HUES64 (cell line): ENCODE measurements around the gene ATXN1.
"Not testable (repeated sequence)": the region's sequence is repeated elsewhere in the genome, so short reads cannot be mapped to it uniquely, and the experiment has no call there.

Experiments used
- H3K27ac ChIP-seq: 2 replicates; pipeline ENCODE4 v1.7.0; 2013; ENCODE audit warnings: low read depth, low read length, inconsistent platforms
- H3K27me3 ChIP-seq: 2 replicates; pipeline ENCODE4 v1.6.1; 2013; ENCODE audit warnings: mild to moderate bottlenecking, low read length; ENCODE audit not compliant: insufficient read depth
- H3K36me3 ChIP-seq: 2 replicates; pipeline ENCODE4 v1.6.1; 2013; ENCODE audit warnings: mild to moderate bottlenecking, low read length; ENCODE audit not compliant: insufficient read depth
- H3K4me1 ChIP-seq: 2 replicates; pipeline ENCODE4 v1.6.1; 2013; ENCODE audit warnings: mild to moderate bottlenecking, low read length, moderate library complexity; ENCODE audit not compliant: insufficient read depth
- H3K4me3 ChIP-seq: 2 replicates; pipeline ENCODE4 v1.5.1; 2013; ENCODE audit warnings: mild to moderate bottlenecking, low read length, moderate library complexity
- H3K9ac ChIP-seq: 2 replicates; pipeline ENCODE4 v1.6.1; 2013; ENCODE audit warnings: mild to moderate bottlenecking, low read depth, low read length
- H3K9me3 ChIP-seq: 2 replicates; pipeline ENCODE4 v1.6.1; 2013; ENCODE audit warnings: low read depth, low read length; ENCODE audit not compliant: insufficient read depth
- WGBS: fragments of 150-250, 120-280 bp; methylation state at CpG from one replicate; pipeline ENCODE4 v1.1.7; 2013; ENCODE audit warnings: missing lambda C conversion rate; 5-methylcytosine and 5-hydroxymethylcytosine counted together

The ATXN1 gene

DNA sequence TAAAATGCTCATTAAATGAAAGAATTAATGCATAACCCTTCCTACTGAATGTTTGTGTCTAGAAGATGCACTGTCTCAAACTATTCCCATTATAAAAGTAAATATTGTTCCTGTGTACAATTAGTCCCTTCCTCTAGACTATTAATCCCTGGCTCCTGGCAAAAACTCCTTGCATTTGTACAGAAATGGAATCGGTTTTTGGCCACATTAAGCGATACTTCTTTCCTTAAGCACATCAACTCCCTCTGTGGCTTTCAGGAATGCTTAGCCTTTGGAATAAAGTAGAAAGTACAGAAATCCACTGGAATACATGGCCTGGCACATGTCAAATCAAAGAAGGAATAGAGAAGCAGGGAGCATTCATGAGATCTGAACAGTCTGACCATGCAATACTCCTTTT, 343.1 kb downstream of the ATXN1 start:
- Histone ChIP-seq H3K9ac (no peak overlapping the region), H3K4me1 (peaks cover 9% of the 10 kb centered on the region), H3K27ac (no peak overlapping the region), H3K4me3 (no peak overlapping the region), H3K36me3 (no peaks in the 10 kb centered on the region), H3K27me3 (no peaks in the 10 kb centered on the region), H3K9me3 (no peaks in the 10 kb centered on the region)
- WGBS, result 93% methylated on average over 2 of the region's 2 CpGs

DNA sequence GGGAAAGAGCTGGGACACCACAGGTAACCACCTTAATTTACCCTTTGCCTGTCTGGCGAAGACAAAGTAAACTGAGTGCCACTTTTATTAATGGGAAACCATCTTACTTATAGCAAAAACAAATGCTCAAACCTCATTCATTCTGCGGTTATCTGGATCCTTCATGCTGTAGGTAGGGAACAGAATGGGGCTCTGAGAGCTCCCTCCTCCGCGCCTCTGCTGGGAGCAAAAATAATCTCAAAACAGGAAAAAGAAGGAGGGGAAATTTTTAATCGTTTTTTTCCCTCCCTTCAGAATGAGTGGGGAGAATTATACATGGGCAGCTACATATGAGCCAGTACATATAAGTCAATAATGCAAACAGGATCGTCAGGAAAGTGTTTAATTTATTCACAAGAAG, 345.6 kb downstream of the ATXN1 start:
- H3K36me3 ChIP-seq, result no peaks in the 10 kb centered on the region
- 90% methylated on average over 5 of the region's 6 CpGs for WGBS
- no peaks in the 10 kb centered on the region for H3K27me3 ChIP-seq
- H3K27ac ChIP-seq, result no peak overlapping the region
- no peak overlapping the region for H3K9ac ChIP-seq
- H3K4me3 ChIP-seq, result no peak overlapping the region
- H3K9me3 ChIP-seq, result no peaks in the 10 kb centered on the region
- peaks cover 6% of the 10 kb centered on the region for H3K4me1 ChIP-seq

DNA sequence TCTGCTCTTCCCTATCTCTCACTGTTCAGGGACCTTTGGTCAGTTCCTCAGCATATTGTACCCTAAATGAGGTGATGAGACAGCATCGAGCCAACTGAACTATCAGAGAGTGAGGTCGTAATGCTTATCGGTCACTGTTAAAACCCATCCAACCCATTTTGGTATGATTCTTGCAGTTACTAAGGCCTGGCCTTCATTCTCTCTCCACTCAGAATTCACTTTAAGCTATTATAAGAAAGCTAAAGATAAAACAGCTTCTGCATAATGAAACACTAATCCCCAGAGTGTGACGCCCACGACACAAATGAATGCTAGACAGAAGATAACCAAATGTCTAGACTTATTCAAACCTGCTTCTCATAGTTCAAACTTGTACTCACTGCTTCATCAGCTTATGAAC, 347.1 kb downstream of the ATXN1 start:
- H3K4me3 ChIP-seq, result no peak overlapping the region
- no peaks in the 10 kb centered on the region for H3K27me3 ChIP-seq
- no peak overlapping the region for H3K27ac ChIP-seq
- H3K9ac ChIP-seq, result no peak overlapping the region
- 93% methylated on average over 5 of the region's 5 CpGs for WGBS
- H3K9me3 ChIP-seq, result no peaks in the 10 kb centered on the region
- H3K36me3 ChIP-seq, result no peaks in the 10 kb centered on the region
- H3K4me1 ChIP-seq, result no peaks in the 10 kb centered on the region

DNA sequence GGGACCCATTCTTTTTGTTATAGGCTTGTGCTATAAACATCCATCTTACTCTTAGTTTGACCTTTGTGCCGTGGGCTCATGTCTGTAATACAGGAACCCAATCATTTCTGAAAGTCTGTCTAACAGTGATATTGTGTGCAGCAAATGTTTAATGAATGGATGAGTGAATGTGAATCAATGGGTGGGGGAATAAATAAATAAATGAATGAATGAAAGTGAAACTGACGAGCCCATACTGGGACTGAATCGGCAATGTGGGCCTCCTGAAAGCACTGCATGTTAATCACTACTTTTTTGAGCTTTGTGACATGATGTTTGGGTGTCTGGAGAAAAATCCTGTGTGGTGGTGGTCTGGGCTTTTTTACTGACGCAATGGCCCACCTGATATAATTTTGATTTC, 347.9 kb downstream of the ATXN1 start:
- no peak overlapping the region for H3K27ac ChIP-seq
- H3K27me3 ChIP-seq, result no peaks in the 10 kb centered on the region
- H3K4me1 ChIP-seq, result no peaks in the 10 kb centered on the region
- 90% methylated on average over 4 of the region's 4 CpGs for WGBS
- no peaks in the 10 kb centered on the region for H3K36me3 ChIP-seq
- no peaks in the 10 kb centered on the region for H3K9me3 ChIP-seq
- no peak overlapping the region for H3K9ac ChIP-seq
- no peak overlapping the region for H3K4me3 ChIP-seq

DNA sequence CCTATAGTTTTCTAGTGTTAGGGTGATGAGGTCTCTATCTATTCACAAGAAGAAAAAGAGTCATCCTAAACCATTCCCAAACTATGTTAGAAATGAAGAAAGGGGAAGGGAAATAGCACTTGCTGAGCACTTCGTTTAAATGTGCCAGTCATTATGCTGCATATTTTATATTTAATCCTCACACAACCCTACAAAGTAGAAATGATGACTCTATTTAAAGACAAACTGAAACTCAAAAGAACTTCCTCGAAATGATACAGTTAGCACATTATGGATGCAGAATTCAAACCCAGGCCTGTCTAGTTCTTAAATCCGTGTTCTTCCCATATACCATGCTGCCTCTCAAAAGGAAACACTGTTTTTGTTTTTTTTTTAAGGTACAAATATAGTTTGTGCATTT, 348.3 kb downstream of the ATXN1 start:
- WGBS, result 99% methylated on average over 3 of the region's 3 CpGs
- Histone ChIP-seq H3K9me3 (no peaks in the 10 kb centered on the region), H3K4me3 (no peak overlapping the region), H3K27ac (no peak overlapping the region), H3K4me1 (no peaks in the 10 kb centered on the region), H3K36me3 (no peaks in the 10 kb centered on the region), H3K27me3 (no peaks in the 10 kb centered on the region), H3K9ac (no peak overlapping the region)

DNA sequence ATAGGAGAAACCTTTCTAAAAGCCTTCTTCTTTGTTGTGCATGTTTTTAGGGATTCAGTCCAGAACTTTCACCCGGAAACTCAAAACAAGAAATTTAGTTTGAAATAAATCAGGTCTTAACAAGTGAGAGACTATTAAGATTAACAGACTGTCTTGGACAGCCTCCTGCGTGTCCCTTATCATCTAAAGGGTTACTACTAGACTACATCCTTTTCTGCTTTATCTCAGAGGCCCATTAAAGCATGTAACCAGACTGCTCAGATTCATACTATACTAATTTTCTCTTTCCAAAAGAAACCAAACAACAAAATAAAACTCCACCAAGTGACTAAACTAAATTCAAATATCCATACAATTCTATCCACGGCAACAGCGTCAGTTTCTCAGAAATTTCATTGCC, 349.1 kb downstream of the ATXN1 start:
- 97% methylated on average over 4 of the region's 4 CpGs for WGBS
- Histone ChIP-seq H3K4me1 (no peaks in the 10 kb centered on the region), H3K9ac (no peak overlapping the region), H3K36me3 (no peaks in the 10 kb centered on the region), H3K27ac (no peak overlapping the region), H3K9me3 (no peaks in the 10 kb centered on the region), H3K27me3 (no peaks in the 10 kb centered on the region), H3K4me3 (no peak overlapping the region)

DNA sequence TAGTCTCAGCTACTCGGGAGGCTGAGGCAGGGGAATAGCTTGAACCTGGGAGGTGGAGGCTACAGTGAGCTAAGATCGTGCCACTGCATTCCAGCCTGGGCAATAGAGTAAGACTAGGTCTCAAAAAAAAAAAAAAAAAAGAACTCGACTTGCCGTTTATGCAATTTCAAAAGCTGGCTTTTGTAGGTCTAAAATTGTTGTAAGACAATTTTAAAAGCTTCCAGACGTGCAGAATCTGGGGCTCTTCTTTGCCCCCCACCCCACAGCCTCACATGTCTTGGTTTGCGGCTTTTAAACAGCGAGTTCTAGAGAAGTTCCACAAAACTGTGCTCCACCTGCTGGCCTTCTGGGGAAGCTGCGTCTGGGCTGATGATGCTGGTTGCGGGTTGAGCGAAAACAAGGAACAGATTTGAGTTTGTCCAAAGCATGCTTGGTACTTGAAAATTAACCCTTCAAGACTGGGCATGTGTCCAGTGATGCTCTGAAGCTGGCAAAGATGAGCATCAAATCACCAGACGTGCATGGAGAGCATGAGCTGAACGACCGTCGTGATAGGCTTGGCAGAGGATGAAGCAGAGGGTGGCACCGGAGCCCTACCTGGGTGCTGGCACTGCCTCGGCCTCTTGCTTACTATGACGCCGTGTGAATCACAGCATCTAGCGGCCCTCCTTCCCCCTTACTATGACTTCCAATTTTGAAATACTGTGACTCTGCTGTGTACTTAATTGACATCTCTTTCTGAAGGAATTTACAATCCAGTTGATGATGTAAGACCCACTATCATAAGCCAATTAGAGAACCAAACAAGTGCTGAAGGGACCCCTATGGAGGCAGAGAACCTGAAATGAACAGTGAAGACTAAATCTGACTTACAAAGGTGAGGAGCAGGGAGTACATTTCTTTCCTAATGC, 351.5 kb downstream of the ATXN1 start:
- Histone ChIP-seq H3K4me1 (no peaks in the 10 kb centered on the region), H3K36me3 (no peaks in the 10 kb centered on the region), H3K9me3 (no peaks in the 10 kb centered on the region), H3K9ac (no peak overlapping the region), H3K27me3 (no peaks in the 10 kb centered on the region), H3K4me3 (no peak overlapping the region), H3K27ac (no peak overlapping the region)
- 65% methylated on average over 19 of the region's 19 CpGs for WGBS

DNA sequence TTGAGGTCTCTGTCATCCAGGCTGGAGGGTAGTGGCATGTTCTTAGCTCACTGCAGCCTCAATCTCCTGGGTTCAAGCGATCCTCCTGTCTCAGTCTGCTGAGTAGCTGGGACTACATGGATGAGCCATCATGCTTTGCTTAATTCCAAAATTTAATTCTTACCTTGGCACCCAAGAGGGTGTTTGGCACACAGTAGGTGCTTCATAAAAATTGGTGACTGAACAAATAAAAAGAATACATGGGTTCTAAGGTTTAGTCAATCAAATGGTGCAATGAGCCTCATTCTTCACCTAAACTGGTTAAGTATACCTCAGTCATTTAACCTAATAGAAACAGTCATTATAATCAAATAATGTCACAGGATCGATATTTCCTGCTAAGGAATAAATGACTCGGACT, 352.5 kb downstream of the ATXN1 start:
- Histone ChIP-seq H3K4me3 (no peak overlapping the region), H3K9me3 (no peaks in the 10 kb centered on the region), H3K27me3 (no peaks in the 10 kb centered on the region), H3K36me3 (no peaks in the 10 kb centered on the region), H3K4me1 (no peaks in the 10 kb centered on the region), H3K9ac (no peak overlapping the region), H3K27ac (no peak overlapping the region)
- WGBS, result 92% methylated on average over 3 of the region's 3 CpGs

DNA sequence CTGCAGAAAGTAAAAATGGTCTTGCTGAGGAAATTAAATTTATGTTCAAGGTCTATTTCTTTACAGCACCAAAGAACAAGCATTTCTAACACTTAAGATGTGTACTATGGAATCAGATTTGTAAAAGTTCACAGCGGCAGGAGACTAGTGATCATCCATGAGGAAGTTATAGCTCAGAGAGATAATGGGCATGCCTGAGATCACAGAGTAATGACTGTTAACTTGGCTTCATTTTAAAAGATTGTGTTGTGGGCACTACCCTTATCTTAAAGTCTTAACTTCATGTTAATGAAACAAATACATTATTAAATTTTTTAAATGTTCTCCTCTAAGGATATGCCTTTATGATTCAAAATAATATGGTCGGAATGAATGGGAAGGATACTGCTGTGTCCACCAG, 354.3 kb downstream of the ATXN1 start:
- no peaks in the 10 kb centered on the region for H3K27me3 ChIP-seq
- H3K36me3 ChIP-seq, result no peaks in the 10 kb centered on the region
- 96% methylated on average over 2 of the region's 2 CpGs for WGBS
- no peak overlapping the region for H3K27ac ChIP-seq
- H3K9me3 ChIP-seq, result no peaks in the 10 kb centered on the region
- H3K4me3 ChIP-seq, result no peak overlapping the region
- no peaks in the 10 kb centered on the region for H3K4me1 ChIP-seq
- no peak overlapping the region for H3K9ac ChIP-seq

DNA sequence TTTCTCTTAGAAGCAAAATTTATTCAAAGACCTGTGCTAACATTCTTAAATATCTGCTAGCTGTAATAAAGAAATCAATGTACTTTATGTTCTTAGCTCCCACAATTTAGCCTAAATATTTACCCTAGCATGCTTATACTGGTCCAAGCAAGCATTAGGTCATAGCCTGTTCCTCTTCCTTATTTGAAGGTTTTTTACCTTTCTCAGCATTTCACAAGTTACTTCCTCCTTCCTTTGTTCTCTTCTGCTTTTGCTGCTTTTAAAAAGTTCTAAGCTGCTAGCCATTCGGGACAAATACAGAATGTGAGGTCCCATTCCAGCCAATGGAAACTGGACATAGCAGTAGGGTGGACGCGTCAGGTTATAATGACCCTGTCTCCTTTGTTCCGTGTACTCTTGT, 354.7 kb downstream of the ATXN1 start:
- H3K4me3 ChIP-seq, H3K9ac ChIP-seq, H3K9me3 ChIP-seq, H3K4me1 ChIP-seq, H3K27ac ChIP-seq, H3K36me3 ChIP-seq, H3K27me3 ChIP-seq: not testable (repeated sequence)
- WGBS, result 93% methylated on average over 4 of the region's 4 CpGs

DNA sequence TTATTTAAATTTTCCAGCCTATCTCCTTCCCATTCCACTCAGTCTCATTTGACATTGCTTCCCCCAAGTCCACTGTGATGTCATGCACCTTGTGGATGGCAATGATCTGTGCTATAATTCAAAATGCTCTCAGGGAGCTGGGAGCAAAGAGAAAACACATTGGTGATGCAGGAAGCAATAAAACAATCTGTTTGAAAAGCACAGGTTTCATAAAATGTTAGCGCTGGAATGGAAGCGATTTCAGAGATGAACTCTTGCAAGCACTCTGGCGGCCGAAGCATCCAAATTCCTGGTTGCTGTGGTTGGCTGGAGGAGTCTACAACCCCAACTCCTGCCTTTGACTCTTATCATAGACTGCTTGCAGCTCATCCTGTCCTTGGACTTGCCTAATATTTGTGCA, 355.9 kb downstream of the ATXN1 start:
- 94% methylated on average over 4 of the region's 4 CpGs for WGBS
- Histone ChIP-seq H3K27ac (no peak overlapping the region), H3K36me3 (no peaks in the 10 kb centered on the region), H3K4me1 (no peaks in the 10 kb centered on the region), H3K27me3 (no peaks in the 10 kb centered on the region), H3K9me3 (no peaks in the 10 kb centered on the region), H3K9ac (no peak overlapping the region), H3K4me3 (no peak overlapping the region)

DNA sequence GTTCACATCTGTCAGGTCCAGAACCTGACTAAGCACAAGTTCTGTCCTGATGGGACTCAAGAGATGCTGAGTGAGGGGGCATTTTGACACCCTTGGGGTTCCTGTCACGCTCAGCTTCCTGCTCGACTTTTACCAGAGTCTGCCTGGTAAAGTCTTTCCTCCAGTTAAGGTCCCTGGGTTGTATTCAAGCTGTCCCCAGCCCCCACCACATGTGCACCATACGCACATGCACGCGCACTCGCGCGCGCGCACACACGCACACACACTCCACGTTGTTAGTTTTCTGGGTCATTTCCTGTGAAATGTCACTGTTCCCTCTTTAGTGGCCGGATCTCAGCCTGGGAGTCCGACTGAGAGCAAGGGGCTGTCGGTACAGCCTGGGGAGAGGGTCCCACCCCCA, 356.8 kb downstream of the ATXN1 start:
- H3K36me3 ChIP-seq, result no peaks in the 10 kb centered on the region
- H3K9me3 ChIP-seq, result no peaks in the 10 kb centered on the region
- H3K9ac ChIP-seq, result no peak overlapping the region
- no peaks in the 10 kb centered on the region for H3K4me1 ChIP-seq
- no peaks in the 10 kb centered on the region for H3K27me3 ChIP-seq
- 96% methylated on average over 15 of the region's 15 CpGs for WGBS
- no peak overlapping the region for H3K27ac ChIP-seq
- no peak overlapping the region for H3K4me3 ChIP-seq
